ENCODE data around the gene ZNF670. TPM values are rescaled to one million over a fixed set of nuclear protein-coding genes. Genes with fewer than 3 reads are reported as not detected.

Gene ZNF670
- 7.5 and 7.6 TPM in 2 replicates for total RNA-seq

DNA sequence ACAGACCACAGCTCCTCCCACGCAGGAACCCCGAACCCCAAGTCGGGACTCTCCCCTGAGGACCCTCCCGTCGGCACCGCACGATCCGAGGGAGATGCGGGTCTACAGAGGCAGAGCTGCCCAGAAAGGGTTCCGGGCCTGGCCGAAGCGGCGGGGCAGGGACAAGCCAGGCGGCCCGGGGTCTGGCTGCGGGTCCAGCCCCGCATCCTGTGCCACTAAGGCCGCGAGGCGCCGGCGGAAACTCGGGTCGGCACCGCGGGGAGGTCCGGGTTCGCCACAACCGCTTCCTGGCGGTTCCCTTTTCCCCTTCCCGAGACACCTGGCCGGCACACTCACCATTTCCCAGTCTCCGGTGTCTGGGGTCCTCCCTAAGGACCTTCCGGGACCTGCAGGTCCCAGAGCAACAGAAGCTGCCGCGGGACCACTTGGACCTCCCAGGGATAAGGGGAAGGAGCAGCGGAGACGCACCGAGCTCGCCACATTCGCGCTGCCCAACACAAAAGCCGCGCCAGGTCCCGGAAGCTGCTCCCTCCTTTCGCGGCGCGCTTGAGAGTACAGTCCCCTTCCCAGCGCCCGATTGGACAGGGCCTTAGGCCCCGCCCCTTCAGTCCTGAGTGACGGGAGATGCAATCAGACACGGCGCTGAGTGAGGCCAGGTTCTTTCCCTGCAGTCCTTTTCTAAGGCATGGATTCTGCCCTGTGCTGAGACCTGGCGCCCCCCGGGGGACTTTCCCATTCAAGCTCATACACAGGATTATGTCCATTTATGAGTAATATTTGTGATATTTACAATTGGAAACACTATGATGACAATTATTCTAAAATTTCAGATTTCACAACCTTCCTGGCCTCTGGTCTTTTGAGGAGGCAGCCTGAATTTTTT lies at the start of gene ZNF670:
Gene ZNF670, minus strand, starts transcription at position 554 of the 883 bp plus-strand sequence. Its CDS starts 215 bp downstream, at position 339.

GRCh38 chr1:247103859-247104591 lies 25.4 kb upstream of the ZNF670 start, which contains the start of gene ZNF669:
ZNF669 (minus strand) TSS chr1:247104356; CDS start chr1:247104199, 157 bp downstream.

Other genes starting within 250 kb of the ZNF670 start
- 26.6 and 40.6 TPM in 2 replicates for gene AHCTF1, start 146.9 kb downstream of the ZNF670 start, total RNA-seq
- gene ZNF695, start 70.8 kb downstream of the ZNF670 start, total RNA-seq: 1.6 and 4.0 TPM in 2 replicates
- 12.0 and 13.5 TPM in 2 replicates for gene ZNF669, start 25.5 kb upstream of the ZNF670 start, total RNA-seq
- 73.1 and 74.7 TPM in 2 replicates for gene ZNF124, start 93.2 kb upstream of the ZNF670 start, total RNA-seq
- not detected in 2 replicates for gene VN1R5, start 177.3 kb upstream of the ZNF670 start, total RNA-seq